HL-60 (cell line): Measurements from ENCODE around the gene PLBD2.

ENCODE experiments used
- CTCF ChIP-seq: IDR thresholded peaks from one replicate; pipeline ENCODE4 v1.5.1; 2011; ENCODE audit warnings: low read length, control low read depth, inconsistent platforms; ENCODE audit not compliant: insufficient read depth
- REST ChIP-seq: IDR thresholded peaks from 2 replicates; pipeline ENCODE4 v1.6.1; 2012; ENCODE audit warnings: low read depth; ENCODE audit not compliant: insufficient replicate concordance
- SPI1 ChIP-seq: IDR thresholded peaks from 2 replicates; pipeline ENCODE4 v1.6.1; 2012; ENCODE audit warnings: low read depth, mild to moderate bottlenecking, borderline replicate concordance

GRCh38 chr12:113435367-113435766, 77.0 kb downstream of the PLBD2 start:
- TF ChIP-seq CTCF (no peak), REST (no peak), SPI1 (no peak)
